GM21576 (cell line): ENCODE measurements around the gene GPR157.
A peak's percentile ranks its signal among the peaks of the same experiment; 100 is the strongest.

ENCODE experiments used
- ATAC-seq: cut with Tn5 transposase; IDR thresholded peaks from one replicate; pipeline ENCODE4 v1.9.1; 2021; ENCODE audit warnings: mild to moderate bottlenecking, moderate library complexity; ENCODE audit not compliant: unreplicated experiment

The GPR157 gene

GRCh38 chr1:9088807-9089206, 40.1 kb downstream of the GPR157 start:
- ATAC-seq: no peak

DNA sequence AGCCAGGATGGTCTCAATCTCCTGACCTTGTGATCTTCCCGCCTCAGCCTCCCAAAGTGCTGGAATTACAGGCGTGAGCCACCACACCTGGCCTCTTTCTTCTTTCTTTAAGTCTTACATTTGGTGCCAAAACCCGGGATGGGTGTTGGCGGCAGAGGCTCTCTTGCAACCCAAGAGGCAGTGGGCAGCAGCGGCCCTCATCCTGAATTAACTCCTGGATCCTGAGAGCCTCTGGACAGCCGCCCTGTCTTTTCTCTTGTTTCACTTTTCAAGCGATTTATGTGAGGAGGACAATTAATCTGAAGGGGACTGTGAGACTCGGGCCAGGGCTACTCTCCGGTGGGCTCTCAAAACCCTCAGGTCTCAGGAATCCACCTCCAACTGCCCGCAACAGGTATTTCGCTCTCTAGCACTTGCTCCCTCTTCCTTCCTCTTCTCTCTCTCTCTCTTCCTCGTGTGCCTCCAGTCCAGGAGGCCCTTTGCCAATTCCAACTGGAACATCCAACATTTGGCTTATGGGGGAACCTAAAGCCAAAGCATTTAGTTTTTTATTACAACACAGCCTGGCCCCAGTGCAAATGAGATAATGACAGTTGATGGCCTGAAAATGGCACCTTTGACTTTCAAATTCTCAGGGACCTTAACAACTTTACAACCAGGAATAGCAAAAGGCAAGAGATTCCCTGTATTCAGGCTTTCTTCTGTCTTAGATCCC, 41.3 kb downstream of the GPR157 start:
- no peak for ATAC-seq

- ATAC-seq: no peak
Measured at GRCh38 chr1:9086796-9087195, 42.1 kb downstream of the GPR157 start.

GRCh38 chr1:9086045-9086444, 42.9 kb downstream of the GPR157 start:
- ATAC-seq: no peak

DNA sequence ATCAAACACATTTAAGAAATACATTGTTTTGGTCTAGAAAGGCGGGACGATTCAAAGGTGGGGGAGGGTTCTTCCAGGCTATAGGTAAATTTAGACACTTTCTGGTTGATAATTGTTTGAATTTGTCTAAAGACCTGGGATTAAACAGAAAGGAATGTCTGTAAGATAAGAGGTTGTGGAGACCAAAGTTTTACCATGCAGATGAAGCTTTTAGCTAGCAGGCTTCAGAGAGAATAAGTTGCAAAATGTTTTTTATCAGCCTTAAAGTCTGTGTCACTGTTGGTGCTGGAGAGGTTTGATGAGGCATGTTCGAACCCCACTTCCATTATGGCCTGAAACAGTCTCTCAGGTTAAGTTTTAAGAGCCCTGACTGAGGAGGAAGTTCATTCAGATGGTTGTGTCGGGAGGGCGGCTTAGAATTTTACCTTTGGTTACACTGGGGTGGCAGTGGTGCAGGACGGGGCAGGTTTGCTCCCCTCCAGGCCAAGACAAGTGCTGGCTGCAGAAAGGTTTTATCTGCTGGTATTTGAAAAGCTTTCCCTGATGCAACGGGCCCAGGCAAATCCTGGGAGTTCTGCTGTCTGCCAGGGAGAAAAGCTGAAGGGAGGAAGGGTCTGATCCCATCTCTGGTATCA, 43.5 kb downstream of the GPR157 start:
- ATAC-seq: no peak

DNA sequence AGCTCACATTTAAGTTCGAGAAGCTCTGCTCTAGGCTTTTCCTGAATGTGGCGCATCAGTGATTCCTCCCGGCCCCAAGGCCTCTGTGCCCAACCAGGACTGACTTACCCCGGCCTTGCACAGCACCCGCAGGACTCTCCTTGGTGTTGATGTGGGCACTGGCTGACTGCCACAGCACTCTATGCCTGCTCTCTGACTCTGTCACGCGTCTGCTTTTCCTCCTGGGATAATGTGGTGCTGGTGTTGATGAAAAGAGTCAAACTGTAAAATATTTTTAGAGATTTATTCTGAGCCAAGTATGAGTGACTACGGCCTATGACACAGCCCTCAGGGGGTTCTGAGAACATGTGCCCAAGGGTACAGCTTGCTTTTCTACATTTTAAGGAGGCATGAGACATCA, 44.0 kb downstream of the GPR157 start:
- ATAC-seq: no peak

DNA sequence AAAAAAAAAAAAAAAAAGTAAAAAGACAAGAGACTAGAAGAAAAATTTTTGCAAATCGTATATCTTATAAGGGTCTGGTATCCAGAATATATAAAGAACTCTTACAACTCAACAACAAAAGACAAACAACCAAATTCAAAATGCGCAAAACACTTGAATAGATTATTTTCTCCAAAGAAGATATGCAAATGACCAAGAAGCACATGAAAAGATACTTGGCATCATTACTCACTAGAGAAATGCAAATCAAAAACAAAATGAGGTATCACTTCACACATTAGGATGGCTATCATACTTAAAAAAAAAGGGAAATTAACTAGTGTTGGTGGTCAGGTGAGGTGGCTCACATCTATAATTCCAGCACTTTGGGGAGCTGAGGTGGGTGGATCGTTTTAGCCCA, 47.4 kb downstream of the GPR157 start:
- no peak for ATAC-seq

GRCh38 chr1:9080705-9081291, 48.1 kb downstream of the GPR157 start:
- ATAC-seq: no peak

DNA sequence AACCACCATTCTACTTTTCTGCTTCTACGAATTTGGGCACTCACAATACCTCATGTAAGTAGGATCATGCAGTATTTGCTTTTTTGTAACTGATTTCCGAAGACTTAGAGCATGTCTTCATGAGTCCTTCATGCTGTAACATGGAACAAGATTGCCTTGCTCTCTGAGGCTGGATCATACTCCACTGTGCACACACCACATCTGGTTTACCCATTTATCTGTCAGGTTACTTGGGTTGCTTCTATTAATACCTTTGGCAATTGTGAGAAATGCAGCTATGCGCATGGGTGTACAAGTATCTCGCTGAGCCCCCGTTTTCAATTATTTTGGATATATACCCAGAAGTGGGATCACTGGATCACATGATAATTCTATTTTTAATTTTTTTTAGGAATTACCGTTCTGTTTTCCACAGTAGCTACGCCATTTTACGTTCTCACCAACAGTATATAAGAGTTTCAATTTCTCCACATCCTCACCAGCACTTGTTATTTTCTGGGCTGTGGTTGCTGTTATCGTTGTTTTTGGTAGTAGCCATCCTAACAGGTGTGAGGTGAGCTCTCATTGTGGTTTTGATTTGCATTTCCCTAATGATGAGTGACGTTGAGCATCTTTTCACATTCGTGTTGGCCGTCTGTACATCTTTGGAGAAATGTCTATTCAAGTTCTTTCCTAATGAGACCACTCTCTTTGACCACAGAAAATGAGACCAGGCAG, 48.8 kb downstream of the GPR157 start:
- ATAC-seq: peak; percentile 31

DNA sequence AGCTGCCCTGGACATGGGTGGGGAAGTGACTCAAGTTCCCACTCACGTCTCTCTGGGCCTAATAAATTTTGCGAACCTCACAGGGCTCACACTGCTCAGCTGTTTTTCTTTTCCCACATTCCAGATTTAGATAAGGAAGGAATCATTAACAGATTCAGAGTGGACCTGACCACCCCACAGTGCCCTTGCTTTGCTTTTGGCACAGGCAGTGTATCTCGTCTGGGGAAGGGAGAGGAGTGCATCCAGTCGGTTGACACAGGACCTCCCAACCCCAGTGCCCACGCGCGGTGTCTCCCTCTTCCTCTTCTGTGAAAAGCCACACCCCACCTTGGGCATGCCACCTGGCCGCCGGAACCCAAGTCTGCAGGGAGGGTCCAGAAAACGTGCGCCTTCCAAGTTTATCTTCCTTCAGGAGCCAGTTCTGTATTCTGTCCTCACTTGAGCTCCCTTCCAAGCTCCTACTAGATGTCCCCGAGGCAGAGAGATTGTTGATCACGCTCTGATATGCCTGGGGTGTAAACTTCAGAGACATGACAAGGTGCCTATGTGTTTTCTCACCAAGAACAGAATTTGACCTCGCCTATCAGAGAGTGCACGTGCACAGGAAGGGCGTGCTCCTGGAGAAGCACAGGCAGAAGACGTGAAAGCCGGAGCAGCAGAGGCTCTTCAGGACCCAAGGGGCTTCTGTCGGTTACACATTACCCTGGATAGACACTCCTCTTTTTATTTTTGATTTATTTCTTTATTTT, 50.0 kb downstream of the GPR157 start:
- ATAC-seq: no peak

DNA sequence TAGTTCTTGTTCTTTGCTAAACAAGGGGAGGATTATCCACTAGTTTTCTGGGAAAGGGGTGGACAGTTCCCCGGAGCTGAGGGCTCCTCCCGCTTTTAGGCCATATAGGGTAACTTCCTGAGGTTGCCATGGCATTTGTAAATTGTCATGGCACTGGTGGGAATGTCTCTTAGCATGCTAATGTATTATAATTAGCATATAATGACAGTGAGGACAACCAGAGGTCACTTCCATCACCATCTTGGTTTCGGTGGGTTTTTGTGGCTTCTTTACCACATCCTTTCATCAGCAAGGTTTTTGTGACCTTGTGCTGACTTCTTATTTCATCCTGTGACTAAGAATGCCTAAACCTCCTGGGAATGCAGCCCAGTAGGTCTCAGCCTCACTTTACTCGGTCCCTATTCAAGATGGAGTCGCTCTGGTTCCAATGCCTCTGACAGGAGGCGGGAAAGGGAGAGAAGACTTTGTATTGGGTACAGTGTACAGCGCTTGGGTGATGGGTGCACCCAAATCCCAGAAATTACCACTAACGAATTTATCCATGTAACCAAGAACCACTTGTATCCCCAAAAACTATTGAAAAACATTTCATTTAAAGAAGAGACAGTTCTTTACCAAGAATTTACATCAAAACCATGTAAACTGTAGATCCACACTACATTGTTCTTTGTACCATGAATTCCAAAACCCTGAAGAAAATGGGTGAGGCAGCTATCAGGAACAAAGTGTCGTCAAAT, 50.7 kb downstream of the GPR157 start:
- no peak for ATAC-seq

GRCh38 chr1:9075022-9075421, 53.9 kb downstream of the GPR157 start:
- no peak for ATAC-seq

DNA sequence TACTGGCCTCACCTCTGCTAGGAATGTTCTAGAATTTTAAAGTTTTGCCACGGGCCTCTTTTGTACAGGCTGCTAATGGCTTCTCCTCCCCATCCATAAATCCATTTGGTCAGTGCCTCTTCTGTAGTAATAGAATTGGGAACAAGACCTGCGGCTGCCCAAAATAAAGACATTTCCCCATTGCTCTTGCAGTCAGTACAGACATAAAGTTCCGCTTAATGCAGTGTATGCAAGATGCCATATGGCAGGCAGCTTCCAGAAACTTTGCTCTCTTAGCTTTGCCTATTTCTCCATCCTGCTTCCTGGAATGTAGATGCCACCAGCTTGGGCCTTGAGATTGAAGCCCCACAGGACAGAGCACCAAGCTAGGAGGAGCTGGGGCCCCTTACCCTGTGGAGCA, 55.8 kb downstream of the GPR157 start:
- no peak for ATAC-seq

- no peak for ATAC-seq
Measured at GRCh38 chr1:9071554-9072235, 57.2 kb downstream of the GPR157 start.

GRCh38 chr1:9070486-9070885, 58.4 kb downstream of the GPR157 start:
- ATAC-seq: no peak

DNA sequence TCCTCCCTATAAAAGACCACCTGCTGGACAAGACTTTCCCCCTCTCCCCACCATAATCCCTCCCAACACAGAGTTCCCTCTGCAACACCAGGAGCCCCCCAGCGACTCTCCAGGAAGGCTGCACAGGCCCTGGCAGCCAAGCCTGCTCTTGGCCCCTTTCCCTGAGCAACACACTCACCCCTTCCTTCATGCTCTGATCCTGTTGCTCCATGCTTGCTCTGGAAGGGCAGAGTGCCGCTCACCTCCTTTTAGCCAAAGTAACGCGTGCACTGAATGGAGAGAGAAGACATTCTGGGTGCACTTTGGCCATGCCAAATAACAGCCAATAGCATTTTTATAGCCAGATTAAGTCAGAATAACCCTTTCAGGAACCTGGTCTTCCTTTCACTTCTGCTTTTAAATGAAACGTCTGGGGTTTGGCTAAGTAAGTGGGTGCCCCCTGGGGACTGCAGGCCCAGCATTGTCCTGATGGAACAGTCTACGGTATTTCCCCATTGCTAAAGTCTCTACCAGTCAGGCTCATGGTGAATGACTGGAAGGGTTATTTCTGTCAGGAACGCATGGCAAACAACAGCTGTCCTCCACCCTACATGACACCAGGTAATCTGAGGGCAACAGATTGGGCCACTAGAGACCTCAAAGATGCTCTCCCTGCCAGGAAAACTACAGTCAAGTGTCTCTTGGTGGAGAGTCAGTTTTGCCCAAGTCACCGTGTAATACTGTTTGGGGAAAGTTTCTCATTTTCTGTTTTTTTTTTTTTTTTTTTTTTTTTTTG, 59.4 kb downstream of the GPR157 start, which contains the start of gene SLC2A5:
Gene SLC2A5, minus strand, starts transcription at position 310 of the 775 bp plus-strand sequence. Its CDS starts 99 bp downstream, at position 211.
- ATAC-seq: peak; percentile 88

DNA sequence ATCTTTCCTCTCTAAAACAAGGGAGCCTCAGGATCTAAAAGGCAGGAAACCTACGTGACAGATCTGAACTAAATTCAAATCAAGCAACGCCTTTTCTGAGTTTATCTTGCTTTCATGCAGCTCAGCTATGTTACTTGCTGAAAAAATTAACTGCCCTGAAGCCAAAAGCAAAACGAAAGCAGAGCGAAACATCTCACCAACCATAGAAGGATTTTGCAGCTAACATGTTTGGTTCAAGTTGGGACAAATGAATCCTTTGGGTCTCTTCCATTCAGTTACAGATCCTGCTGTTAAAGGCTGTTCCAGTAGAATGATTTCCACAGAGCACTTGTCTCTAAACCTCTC, 59.9 kb downstream of the GPR157 start:
- ATAC-seq: no peak

DNA sequence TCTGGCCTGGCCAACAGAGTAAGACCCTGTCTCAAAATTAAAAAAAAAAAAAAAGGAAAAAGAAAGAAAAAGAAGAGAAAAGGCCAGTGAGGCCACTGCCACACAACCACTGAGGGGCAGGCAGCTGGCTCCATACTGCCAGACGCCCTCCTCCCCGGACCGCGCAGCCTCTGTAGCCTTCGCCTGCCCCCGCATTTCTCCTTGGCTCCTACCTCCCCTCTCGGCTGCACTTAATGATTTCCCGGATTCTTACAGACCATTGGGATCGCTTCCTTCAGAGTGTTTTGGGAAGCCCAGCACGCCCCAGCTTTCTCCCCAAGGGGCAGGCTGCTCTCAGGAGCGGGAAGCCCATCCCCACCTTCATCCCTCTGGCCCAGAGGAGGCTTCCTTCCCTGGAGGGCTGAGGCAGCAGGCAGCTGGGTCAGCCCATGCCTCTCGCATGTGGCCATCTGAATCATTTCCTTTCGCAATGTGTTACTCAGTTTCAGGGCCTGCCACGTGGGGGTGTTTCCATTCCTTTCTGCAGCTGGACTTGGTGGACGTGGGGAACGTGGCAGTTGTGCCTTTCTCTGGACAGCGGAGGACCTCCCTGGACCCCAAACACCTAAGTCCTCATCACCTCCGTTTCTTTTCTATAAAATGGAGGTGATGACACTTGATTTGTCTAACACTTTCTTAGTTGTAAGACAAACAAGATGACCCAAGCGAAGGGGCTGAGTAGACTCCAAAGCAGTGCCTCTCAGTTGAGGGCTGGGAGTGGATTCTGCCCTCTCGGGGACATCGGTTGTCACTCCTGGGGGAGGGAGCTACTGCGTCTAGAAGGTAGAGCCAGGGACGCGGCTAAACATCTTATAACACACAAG, 61.7 kb downstream of the GPR157 start:
- no peak for ATAC-seq
